Measurements from ENCODE around the gene COL1A1. TPM values are rescaled to one million over a fixed set of nuclear protein-coding genes. Genes with fewer than 3 reads are reported as not detected.

Gene COL1A1
- polyA plus RNA-seq, 1 of the 3 experiments (the other 2 are of a cell fraction): 1,461 TPM

DNA sequence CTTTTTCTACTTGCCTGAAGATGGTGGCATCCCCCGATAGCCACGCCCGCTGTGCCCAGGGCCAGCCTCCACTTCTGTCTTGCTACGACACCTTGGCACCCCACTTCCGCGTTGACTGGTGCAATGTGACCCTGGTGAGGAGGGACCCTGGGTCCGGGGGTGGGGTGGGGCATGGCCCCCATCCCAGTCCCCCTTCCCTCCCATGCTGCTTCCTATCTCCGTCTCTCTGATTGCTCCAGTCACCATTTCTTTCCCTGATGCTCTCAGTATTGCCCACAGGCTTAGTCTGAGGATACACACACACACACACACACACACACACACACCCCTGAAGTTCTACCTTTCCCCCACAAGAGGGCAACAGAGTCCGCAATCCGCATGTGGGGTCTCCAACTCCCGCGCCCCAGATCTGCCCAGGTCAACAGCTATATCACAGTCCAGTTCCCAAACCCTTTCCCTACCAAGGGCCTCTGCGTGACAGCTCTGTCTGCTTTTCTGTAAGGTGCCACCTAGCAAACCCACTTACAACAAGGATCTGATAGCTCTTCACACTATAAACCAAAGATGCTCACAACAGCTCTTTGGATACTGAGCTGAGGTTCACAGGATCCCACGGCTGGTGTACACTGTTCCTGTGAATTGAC, 32.2 kb downstream of the COL1A1 start:
- no peaks in the 10 kb centered on the region for H3K36me3 ChIP-seq (replicated peaks in 1 of 2; ENCODE audit: control insufficient read depth in 1 of 2, insufficient read depth in 2 of 2, low read length in 1 of 2)
- no peaks in the 10 kb centered on the region for H3K9me3 ChIP-seq
- no peak overlapping the region for H3K4me3 ChIP-seq (ENCODE audit: low read depth in 2 of 2, low read length in 1 of 2)
- H3K27ac ChIP-seq (ENCODE audit: low read depth in 2 of 2, low read length in 1 of 2): no peak overlapping the region
- no peak overlapping the region for H3K4me2 ChIP-seq
- peak; percentile 90 for DNase-seq
- POLR2A ChIA-PET: interaction anchor here (1.1 kb wide), 1 partner anchor 9 kb away, joined by 5 read pairs; no protein-coding TSS in a partner anchor
- peaks cover 18% of the 10 kb centered on the region for H3F3A ChIP-seq (replicated peaks; ENCODE audit: insufficient read depth)
- H3K9ac ChIP-seq: no peak overlapping the region
- H3K79me2 ChIP-seq (ENCODE audit: insufficient read depth): no peaks in the 10 kb centered on the region
- no peaks in the 10 kb centered on the region for H3K9me2 ChIP-seq
- CTCF ChIA-PET: interaction anchor here (0.6 to 17.0 kb wide), 58 partner anchors 8 to 413 kb away, joined by 3 to 517 read pairs (median 5); partner anchors contain the start of genes COL1A1, PDK2, PPP1R9B and RSAD1
- no peak overlapping the region for H2AFZ ChIP-seq (ENCODE audit: low read depth)
- 26% methylated on average over 14 of the region's 14 CpGs for WGBS (ENCODE audit: low lambda C conversion rate)
- H4K20me1 ChIP-seq (ENCODE audit: insufficient read depth): no peaks in the 10 kb centered on the region
- peaks cover 12 to 22% of the 10 kb centered on the region in 2 experiments for H3K4me1 ChIP-seq (ENCODE audit: control insufficient read depth in 1 of 2, insufficient read depth in 2 of 2, low read depth in 1 of 2, low read length in 1 of 2)
- TF ChIP-seq CTCF (IDR thresholded peaks at IDR 0.05) (peak; percentile 99), FOSL2 (IDR thresholded peaks at IDR 0.05; ENCODE audit: borderline replicate concordance, low read depth) (no peak), GATA2 (CRISPR knock-in tag; IDR thresholded peaks at IDR 0.05) (no peak), USF1 (IDR thresholded peaks at IDR 0.05; ENCODE audit: borderline replicate concordance, low read depth) (no peak), TAF1 (IDR thresholded peaks at IDR 0.05; ENCODE audit: borderline replicate concordance, low read depth, low read length) (0 out of 2 replicates have a peak, but pooled peaks have one; percentile 19), SMC3 (IDR thresholded peaks at IDR 0.05; ENCODE audit: low read depth, low read length) (peak; percentile 99), RAD21 (IDR thresholded peaks at IDR 0.05; ENCODE audit: low read length) (peak; percentile 98), FOXM1 (IDR thresholded peaks at IDR 0.05; ENCODE audit: low read depth) (no peak), YY1 (IDR thresholded peaks at IDR 0.05; ENCODE audit: low read depth) (no peak), MXI1 (IDR thresholded peaks at IDR 0.05; ENCODE audit: low read depth, low read length) (0 out of 2 replicates have a peak, but pooled peaks have one; percentile 46), RXRA (IDR thresholded peaks at IDR 0.05; ENCODE audit: borderline replicate concordance, low read depth) (no peak), GABPA (IDR thresholded peaks at IDR 0.05; ENCODE audit: low read depth) (no peak), EP300 (IDR thresholded peaks at IDR 0.05; ENCODE audit: borderline replicate concordance in 1 of 2, low read depth in 1 of 2, low read length in 1 of 2) (no peak; a peak in 1 of 4 replicates), EZH2phosphoT487 (IDR thresholded peaks at IDR 0.05; ENCODE audit: borderline replicate concordance, low read depth) (no peak), PBX3 (IDR thresholded peaks at IDR 0.05) (no peak), CHD2 (IDR thresholded peaks at IDR 0.05; ENCODE audit: low read length, partially characterized antibody) (peak; percentile 18), RFX5 (IDR thresholded peaks at IDR 0.05; ENCODE audit: low read length) (0 out of 2 replicates have a peak, but pooled peaks have one; percentile 9), SIN3A (IDR thresholded peaks at IDR 0.05; ENCODE audit: borderline replicate concordance, low read depth, low read length) (peak; percentile 77; the same call in 1 of the 2 replicates)
- no peaks in the 10 kb centered on the region for H3K27me3 ChIP-seq (ENCODE audit: insufficient read depth)
